ENCODE measurements around the gene TSPAN9. TPM values are rescaled to one million over a fixed set of nuclear protein-coding genes. Genes with fewer than 3 reads are reported as not detected.

The TSPAN9 gene
- polyA plus RNA-seq, 3 donors: 0.15 to 0.34 (median 0.25) TPM

DNA sequence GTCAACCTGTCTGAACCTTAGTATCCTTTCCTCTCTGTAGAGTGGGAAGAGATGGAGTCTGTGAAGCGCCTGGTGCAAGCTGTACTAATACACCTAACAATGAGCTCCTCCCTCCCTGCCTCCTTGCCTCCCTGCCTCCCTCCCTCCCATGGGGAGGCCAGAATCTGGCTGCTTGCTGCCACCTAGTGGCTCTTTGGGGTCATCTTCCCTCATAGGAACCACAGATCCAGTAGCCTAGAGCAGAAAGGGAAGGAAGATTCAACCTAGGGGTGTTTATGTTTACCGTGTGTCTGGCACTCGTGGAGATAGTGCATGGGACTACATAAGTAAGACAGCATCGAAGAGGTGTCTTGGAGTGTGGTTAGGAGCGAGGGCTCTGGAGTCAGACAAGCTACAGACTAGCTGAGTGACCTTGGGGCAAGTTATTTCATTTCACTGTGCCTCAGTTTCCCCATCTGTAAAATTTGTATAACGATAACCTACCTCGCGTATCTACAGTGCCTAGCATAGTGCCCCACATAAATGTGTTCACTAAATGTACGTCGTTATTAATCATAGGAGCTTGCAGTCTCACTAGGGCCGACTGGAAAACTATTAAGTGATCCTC, 35.5 kb upstream of the TSPAN9 start:
- Histone ChIP-seq H3K9me3 (replicated peaks in 1 of 2; ENCODE audit: control insufficient read depth in 1 of 2, insufficient read depth in 1 of 2, low read length in 2 of 2) (no peaks in the 10 kb centered on the region), H3K4me2 (replicated peaks; ENCODE audit: extremely low read depth, low read length, poor library complexity, severe bottlenecking) (no peak overlapping the region), H3K27ac (ENCODE audit: low read depth in 1 of 2, low read length in 2 of 2) (no peak overlapping the region), H4K20me1 (ENCODE audit: insufficient read depth, low read length) (no peaks in the 10 kb centered on the region), H3K4me1 (ENCODE audit: control insufficient read depth in 1 of 2, insufficient read depth in 2 of 2, low read length in 2 of 2) (no peaks in the 10 kb centered on the region), H3K79me2 (ENCODE audit: insufficient read depth, low read length) (no peaks in the 10 kb centered on the region), H2AFZ (ENCODE audit: insufficient read depth, low read depth, low read length, poor library complexity, severe bottlenecking) (no peak overlapping the region), H3K27me3 (ENCODE audit: control insufficient read depth in 2 of 2, insufficient read depth in 2 of 2, low read length in 2 of 2) (no peaks in the 10 kb centered on the region), H3K36me3 (replicated peaks in 1 of 2; ENCODE audit: control insufficient read depth in 1 of 2, insufficient read depth in 2 of 2, low read length in 2 of 2) (no peaks in the 10 kb centered on the region), H3K9ac (ENCODE audit: insufficient read depth, low read length, poor library complexity, severe bottlenecking) (no peak overlapping the region), H3K4me3 (replicated peaks in 1 of 3; ENCODE audit: low read depth in 2 of 3, low read length in 3 of 3) (no peak overlapping the region)
- Mint-ChIP-seq H3K9me3 (peaks cover 0 to 2% (median 0%) of the 10 kb centered on the region in 7 donors), H3K27ac (no peak overlapping the region), H3K4me3 (no peak overlapping the region), H3K27me3 (ENCODE audit: low read depth in 3 of 3) (peaks cover 2% of the 10 kb centered on the region in 3 donors), H3K4me1 (peaks cover 3% of the 10 kb centered on the region), H3K36me3 (no peaks in the 10 kb centered on the region)
- intact Hi-C loops (cut with micrococcal nuclease): loop anchor here in 1 of 2 donors (10.0 kb wide), 1 partner anchor 187 kb away; the partner anchor contains the start of gene TEX52
- 67% methylated on average over 8 of the region's 11 CpGs for WGBS (ENCODE audit: insufficient coverage)
- DNase-seq: peak; percentile 42 to 50 (median 44)
- TF ChIP-seq, protein P1, sequence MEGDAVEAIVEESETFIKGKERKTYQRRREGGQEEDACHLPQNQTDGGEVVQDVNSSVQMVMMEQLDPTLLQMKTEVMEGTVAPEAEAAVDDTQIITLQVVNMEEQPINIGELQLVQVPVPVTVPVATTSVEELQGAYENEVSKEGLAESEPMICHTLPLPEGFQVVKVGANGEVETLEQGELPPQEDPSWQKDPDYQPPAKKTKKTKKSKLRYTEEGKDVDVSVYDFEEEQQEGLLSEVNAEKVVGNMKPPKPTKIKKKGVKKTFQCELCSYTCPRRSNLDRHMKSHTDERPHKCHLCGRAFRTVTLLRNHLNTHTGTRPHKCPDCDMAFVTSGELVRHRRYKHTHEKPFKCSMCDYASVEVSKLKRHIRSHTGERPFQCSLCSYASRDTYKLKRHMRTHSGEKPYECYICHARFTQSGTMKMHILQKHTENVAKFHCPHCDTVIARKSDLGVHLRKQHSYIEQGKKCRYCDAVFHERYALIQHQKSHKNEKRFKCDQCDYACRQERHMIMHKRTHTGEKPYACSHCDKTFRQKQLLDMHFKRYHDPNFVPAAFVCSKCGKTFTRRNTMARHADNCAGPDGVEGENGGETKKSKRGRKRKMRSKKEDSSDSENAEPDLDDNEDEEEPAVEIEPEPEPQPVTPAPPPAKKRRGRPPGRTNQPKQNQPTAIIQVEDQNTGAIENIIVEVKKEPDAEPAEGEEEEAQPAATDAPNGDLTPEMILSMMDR (IDR thresholded peaks at IDR 0.05): peak; percentile 67

DNA sequence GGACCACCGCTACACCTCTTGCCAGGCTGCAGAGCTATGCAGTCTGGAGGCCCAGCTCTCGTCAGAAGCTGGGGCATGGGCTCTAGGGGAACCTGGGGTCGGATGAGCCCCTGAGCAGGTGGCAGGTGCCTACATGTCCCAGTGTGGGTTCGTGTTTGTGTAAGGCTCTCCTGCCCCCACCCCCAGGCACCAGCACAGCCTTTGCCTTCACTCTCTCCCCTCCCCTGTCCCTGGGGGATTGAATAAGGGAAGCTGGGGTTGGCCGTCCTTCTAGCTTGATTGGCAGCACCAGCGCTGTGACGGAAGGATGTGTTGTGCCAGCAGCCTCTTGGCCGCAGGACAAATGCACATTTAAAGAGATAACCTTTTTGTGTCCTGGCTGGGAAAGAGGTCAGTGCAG, 34.8 kb upstream of the TSPAN9 start:
- H3K9ac ChIP-seq (ENCODE audit: insufficient read depth, low read length, poor library complexity, severe bottlenecking): no peak overlapping the region
- no peaks in the 10 kb centered on the region for H3K36me3 Mint-ChIP-seq
- no peak overlapping the region for H3K27ac Mint-ChIP-seq
- no peaks in the 10 kb centered on the region for H3K36me3 ChIP-seq (replicated peaks in 1 of 2; ENCODE audit: control insufficient read depth in 1 of 2, insufficient read depth in 2 of 2, low read length in 2 of 2)
- no peak overlapping the region for H3K27ac ChIP-seq (ENCODE audit: low read depth in 1 of 2, low read length in 2 of 2)
- H3K9me3 Mint-ChIP-seq: peaks cover 0 to 2% (median 0%) of the 10 kb centered on the region in 7 donors
- H3K9me3 ChIP-seq (replicated peaks in 1 of 2; ENCODE audit: control insufficient read depth in 1 of 2, insufficient read depth in 1 of 2, low read length in 2 of 2): no peaks in the 10 kb centered on the region
- no peaks in the 10 kb centered on the region for H3K4me1 ChIP-seq (ENCODE audit: control insufficient read depth in 1 of 2, insufficient read depth in 2 of 2, low read length in 2 of 2)
- peaks cover 2% of the 10 kb centered on the region in 3 donors for H3K27me3 Mint-ChIP-seq (ENCODE audit: low read depth in 3 of 3)
- no peak overlapping the region for H3K4me3 ChIP-seq (replicated peaks in 1 of 3; ENCODE audit: low read depth in 2 of 3, low read length in 3 of 3)
- 27% methylated on average over 3 of the region's 8 CpGs for WGBS (ENCODE audit: insufficient coverage)
- intact Hi-C loops (cut with micrococcal nuclease): loop anchor here in 1 of 2 donors (10.0 kb wide), 1 partner anchor 188 kb away; the partner anchor contains the start of gene TEX52
- no peak overlapping the region for H2AFZ ChIP-seq (ENCODE audit: insufficient read depth, low read depth, low read length, poor library complexity, severe bottlenecking)
- no peak overlapping the region for H3K4me3 Mint-ChIP-seq
- TF ChIP-seq, protein P1 (IDR thresholded peaks at IDR 0.05): no peak
- peaks cover 3% of the 10 kb centered on the region for H3K4me1 Mint-ChIP-seq
- no peak overlapping the region for H3K4me2 ChIP-seq (replicated peaks; ENCODE audit: extremely low read depth, low read length, poor library complexity, severe bottlenecking)
- H3K27me3 ChIP-seq (ENCODE audit: control insufficient read depth in 2 of 2, insufficient read depth in 2 of 2, low read length in 2 of 2): no peaks in the 10 kb centered on the region
- DNase-seq: no peak
- H4K20me1 ChIP-seq (ENCODE audit: insufficient read depth, low read length): no peaks in the 10 kb centered on the region
- H3K79me2 ChIP-seq (ENCODE audit: insufficient read depth, low read length): no peaks in the 10 kb centered on the region
